ENCODE measurements around the gene TBXA2R.

Gene TBXA2R

DNA sequence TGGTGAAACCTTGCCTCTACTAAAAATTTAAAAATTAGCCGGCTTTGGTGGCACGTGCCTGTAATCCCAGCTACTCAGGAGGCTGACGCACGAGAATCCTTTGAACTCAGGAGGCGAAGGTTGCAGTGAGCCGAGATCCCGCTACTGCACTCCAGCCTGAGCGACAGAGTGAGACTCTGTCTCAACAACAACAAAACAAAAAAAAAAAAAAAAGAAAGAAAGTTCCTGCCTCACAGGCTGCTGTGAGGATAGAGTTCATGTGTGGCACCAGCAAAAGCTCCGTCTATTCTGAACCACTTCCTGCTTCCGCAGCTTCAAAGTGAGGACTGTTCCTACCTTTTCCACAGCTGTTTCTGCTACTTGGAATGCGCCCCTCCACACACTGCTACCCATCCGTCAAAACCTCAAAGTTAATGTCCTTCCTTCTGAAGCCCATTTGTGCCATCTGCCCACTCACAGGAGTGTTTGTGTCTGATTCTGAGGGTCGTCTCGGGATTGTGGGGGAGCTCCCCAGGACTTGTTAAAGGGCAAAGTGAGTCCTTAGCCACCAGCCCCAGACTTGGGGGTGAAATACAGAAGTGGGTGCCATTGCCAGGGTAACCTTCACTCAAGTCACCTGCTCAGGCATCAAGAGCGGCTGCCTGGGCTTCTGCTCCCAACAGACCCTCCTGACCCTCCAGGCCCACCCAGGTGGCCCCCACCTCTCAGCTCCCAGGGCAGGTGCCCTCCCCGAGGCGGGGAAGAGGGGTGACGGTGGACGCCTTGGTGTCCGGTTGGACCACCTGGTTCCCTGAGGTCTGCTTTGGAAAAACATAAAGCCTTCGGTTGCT lies 52.2 kb downstream of the TBXA2R start:
- H3K4me1 Mint-ChIP-seq (ENCODE audit: low read depth): peaks cover 34% of the 10 kb centered on the region
- H3K27me3 Mint-ChIP-seq (ENCODE audit: low read depth): no peaks in the 10 kb centered on the region
- peak overlapping the region; percentile 89 for H3K27ac Mint-ChIP-seq
- peak overlapping the region; percentile 75 for H3K4me3 Mint-ChIP-seq
- H3K9me3 Mint-ChIP-seq: no peaks in the 10 kb centered on the region
- peaks cover 6% of the 10 kb centered on the region for H3K36me3 Mint-ChIP-seq (ENCODE audit: low read depth)

DNA sequence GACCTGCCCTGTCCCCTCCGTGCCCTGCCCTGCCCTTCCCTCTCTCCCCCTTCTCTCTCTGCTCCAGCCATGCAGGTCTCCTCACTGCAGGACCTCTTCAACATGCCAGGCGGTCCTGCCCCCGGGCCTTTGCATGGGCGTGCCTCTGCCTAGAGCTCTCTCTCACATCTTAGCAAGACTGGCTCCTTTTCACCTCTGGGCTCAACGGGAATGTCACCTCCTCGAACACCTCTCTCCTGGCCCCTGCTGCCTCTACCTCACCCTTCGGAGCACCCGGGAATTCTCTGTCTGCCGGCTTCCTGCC lies 54.9 kb downstream of the TBXA2R start:
- Mint-ChIP-seq H3K27ac (peak overlapping the region; percentile 8), H3K4me3 (no peak overlapping the region), H3K4me1 (ENCODE audit: low read depth) (peaks cover 29% of the 10 kb centered on the region), H3K27me3 (ENCODE audit: low read depth) (no peaks in the 10 kb centered on the region), H3K9me3 (no peaks in the 10 kb centered on the region), H3K36me3 (ENCODE audit: low read depth) (peaks cover 5% of the 10 kb centered on the region)

DNA sequence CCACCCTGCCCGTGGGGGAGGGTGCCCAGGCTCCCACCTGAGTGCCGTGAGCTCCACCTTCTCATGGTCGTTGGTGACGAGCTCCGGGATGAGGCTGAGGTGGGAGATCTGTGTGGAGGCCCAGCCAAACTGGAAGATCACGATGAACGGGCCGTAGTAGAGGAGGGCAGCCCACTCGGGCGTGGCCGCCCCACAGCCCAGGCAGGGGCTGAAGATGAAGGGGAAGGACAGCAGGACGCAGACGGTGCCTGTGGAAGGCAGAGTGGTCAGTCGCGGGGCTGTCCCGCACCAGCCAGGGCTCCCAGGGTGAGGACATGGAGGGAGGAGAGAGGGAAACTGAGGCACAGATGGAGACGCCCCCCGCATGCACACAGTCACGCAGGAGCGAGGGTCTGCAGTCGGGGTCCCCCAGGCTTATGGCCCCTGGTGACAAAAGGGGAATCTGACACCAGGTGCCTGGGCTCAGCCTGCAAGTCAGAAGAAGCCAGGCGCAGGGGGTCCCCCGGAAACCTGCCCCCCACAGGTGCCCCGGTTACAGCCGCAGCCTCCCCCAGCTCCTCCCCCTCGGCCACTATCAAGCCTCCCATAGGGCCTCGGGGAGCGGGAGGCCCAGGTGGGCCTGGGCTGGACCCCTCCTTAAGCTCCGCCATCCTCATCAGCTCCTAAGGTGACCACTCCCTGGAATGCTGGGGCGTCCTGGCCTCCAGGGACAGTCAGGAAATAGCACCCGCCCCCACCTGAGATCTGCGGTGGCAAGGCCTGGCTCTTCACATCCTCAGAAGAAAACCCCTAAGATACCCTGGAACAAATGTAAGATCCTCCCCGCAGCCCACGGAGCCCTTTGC lies 55.5 kb downstream of the TBXA2R start:
- Mint-ChIP-seq H3K36me3 (ENCODE audit: low read depth) (peaks cover 4% of the 10 kb centered on the region), H3K4me1 (ENCODE audit: low read depth) (peaks cover 23% of the 10 kb centered on the region), H3K4me3 (no peak overlapping the region), H3K9me3 (no peaks in the 10 kb centered on the region), H3K27me3 (ENCODE audit: low read depth) (no peaks in the 10 kb centered on the region), H3K27ac (peak overlapping the region; percentile 8)

DNA sequence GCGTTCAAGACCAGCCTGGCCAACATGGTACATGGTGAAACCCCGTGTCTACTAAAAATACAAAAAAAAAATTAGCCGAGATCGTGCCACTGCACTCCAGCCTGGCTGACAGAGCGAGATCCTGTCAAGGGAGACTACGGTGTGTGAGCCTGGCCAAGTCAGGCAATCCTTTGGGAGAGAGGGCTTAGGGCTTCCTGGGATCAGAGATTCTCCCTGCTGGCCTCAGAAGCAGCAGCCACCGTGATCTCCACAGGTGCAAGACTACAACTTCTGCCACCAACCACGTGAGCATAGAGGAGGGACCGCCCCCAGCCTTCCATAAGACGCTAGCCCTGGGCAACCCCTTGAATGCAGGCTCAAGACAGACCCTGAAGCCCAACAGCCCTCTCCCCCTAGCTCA lies 56.9 kb downstream of the TBXA2R start:
- peaks cover 18% of the 10 kb centered on the region for H3K4me1 Mint-ChIP-seq (ENCODE audit: low read depth)
- no peak overlapping the region for H3K4me3 Mint-ChIP-seq
- H3K36me3 Mint-ChIP-seq (ENCODE audit: low read depth): peaks cover 13% of the 10 kb centered on the region
- H3K9me3 Mint-ChIP-seq: no peaks in the 10 kb centered on the region
- H3K27me3 Mint-ChIP-seq (ENCODE audit: low read depth): no peaks in the 10 kb centered on the region
- H3K27ac Mint-ChIP-seq: no peak overlapping the region

DNA sequence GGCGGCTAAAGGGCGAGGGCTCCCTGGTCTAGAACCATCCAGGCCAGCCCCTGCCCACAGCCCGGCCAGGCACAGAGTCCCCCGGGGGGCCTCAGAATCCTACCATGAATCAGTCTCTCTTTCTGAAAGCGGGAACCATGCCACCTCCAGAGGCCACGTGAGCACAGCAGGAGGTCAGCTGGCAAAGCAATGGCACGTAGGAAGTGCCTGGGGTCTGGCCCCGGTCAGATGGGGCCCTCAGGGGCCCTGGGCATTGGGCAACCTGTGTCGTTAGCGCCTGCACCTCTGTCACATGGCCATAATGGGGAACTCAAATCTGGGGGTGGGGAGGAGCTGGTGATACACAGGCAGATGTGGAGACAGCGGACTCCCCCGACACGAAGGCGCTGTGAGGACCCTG lies 58.1 kb downstream of the TBXA2R start:
- H3K9me3 Mint-ChIP-seq: no peaks in the 10 kb centered on the region
- no peak overlapping the region for H3K27ac Mint-ChIP-seq
- H3K36me3 Mint-ChIP-seq (ENCODE audit: low read depth): peaks cover 9% of the 10 kb centered on the region
- H3K4me1 Mint-ChIP-seq (ENCODE audit: low read depth): peaks cover 11% of the 10 kb centered on the region
- H3K27me3 Mint-ChIP-seq (ENCODE audit: low read depth): no peaks in the 10 kb centered on the region
- no peak overlapping the region for H3K4me3 Mint-ChIP-seq

DNA sequence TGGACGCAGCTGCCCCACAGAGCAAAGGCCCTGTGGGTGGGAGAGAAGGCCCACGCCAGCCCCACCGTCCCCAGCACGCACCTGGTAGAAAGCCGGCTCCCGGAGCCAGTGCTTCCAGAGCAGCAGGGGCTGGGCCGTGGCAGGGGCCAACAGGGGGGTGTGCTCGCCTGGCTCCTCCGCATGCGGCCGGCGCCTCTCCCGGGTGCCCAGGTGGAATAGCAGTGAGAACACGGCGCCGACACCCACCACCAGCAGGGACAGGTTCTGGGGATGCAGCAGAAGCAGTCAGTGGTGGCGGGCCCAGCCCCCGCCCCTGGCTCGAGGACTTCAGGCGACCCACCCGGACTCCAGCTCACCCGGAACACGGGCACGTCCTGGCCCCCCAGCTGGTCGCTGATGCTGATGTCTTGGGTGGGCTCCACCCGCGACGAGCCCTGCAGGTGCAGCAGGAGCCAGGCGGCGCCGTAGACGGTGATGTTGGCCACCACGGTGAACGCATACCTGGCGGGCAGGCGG lies 58.9 kb downstream of the TBXA2R start:
- Mint-ChIP-seq H3K4me1 (ENCODE audit: low read depth) (peaks cover 7% of the 10 kb centered on the region), H3K27ac (no peak overlapping the region), H3K9me3 (no peaks in the 10 kb centered on the region), H3K27me3 (ENCODE audit: low read depth) (no peaks in the 10 kb centered on the region), H3K4me3 (no peak overlapping the region), H3K36me3 (ENCODE audit: low read depth) (peaks cover 9% of the 10 kb centered on the region)

DNA sequence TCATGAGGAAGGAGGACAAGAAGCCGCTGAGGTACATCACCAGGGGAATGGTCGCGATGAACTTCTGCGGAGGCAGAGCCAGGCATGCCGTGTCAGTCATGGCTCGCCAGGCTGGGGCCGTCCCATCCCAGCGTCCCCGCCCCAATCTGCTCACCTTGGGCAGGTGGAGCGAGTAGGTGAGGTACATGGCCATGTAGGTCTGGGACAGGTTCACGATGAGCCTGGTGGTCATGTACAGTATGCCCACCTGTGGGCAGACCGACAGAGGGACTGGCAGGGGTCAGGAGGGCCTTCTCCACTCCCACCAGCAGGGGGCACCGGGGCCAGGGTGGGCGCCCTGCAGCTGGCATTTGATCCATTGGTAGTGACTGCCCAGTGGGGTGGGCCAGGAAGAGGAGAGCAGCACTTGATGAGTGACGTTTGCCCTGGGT lies 59.4 kb downstream of the TBXA2R start:
- H3K27ac Mint-ChIP-seq: no peak overlapping the region
- H3K36me3 Mint-ChIP-seq (ENCODE audit: low read depth): peaks cover 9% of the 10 kb centered on the region
- H3K4me3 Mint-ChIP-seq: no peak overlapping the region
- H3K4me1 Mint-ChIP-seq (ENCODE audit: low read depth): peaks cover 6% of the 10 kb centered on the region
- no peaks in the 10 kb centered on the region for H3K9me3 Mint-ChIP-seq
- no peaks in the 10 kb centered on the region for H3K27me3 Mint-ChIP-seq (ENCODE audit: low read depth)

DNA sequence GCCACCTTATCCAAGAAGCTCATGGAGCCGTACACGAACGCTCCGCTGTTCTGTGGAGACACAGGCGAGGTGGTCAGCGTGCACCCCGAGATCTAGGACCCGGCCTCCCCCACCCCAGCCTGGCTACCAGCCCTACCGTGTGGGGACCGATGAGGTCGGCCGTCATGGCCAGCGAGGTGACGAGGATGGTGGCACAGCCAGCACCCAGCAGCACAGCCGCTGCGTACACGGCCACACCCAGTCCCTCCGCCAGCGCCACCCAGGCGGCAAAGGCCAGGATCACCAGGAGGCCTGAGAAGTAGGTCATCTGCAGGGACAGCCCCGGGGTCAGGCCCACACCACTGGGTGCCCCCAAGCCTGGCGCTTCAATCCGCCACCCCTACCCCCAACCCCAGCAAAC lies 60.6 kb downstream of the TBXA2R start:
- peaks cover 6% of the 10 kb centered on the region for H3K4me1 Mint-ChIP-seq (ENCODE audit: low read depth)
- H3K36me3 Mint-ChIP-seq (ENCODE audit: low read depth): peaks cover 9% of the 10 kb centered on the region
- no peak overlapping the region for H3K4me3 Mint-ChIP-seq
- H3K27me3 Mint-ChIP-seq (ENCODE audit: low read depth): no peaks in the 10 kb centered on the region
- H3K27ac Mint-ChIP-seq: no peak overlapping the region
- no peaks in the 10 kb centered on the region for H3K9me3 Mint-ChIP-seq

DNA sequence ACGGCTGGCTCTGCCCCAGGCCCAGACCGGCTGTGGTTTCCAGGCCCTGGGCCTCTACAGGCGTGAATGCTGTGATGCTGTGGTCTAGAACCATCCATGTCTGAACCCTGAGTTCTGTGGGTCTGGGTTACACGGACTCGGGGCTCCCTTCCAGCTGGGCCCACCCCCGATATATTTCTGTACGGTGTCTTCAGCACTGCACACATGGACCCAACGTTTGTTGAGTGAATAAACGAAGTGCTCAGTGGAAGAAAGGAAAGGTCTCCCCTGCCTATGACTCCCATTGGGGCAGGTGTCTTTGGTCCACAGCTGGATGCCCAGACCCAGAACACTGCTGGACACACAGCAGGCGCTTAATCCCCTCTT lies 61.0 kb downstream of the TBXA2R start:
- Mint-ChIP-seq H3K27me3 (ENCODE audit: low read depth) (no peaks in the 10 kb centered on the region), H3K4me1 (ENCODE audit: low read depth) (peaks cover 6% of the 10 kb centered on the region), H3K36me3 (ENCODE audit: low read depth) (peaks cover 9% of the 10 kb centered on the region), H3K4me3 (no peak overlapping the region), H3K27ac (peak overlapping the region; percentile 52), H3K9me3 (no peaks in the 10 kb centered on the region)

DNA sequence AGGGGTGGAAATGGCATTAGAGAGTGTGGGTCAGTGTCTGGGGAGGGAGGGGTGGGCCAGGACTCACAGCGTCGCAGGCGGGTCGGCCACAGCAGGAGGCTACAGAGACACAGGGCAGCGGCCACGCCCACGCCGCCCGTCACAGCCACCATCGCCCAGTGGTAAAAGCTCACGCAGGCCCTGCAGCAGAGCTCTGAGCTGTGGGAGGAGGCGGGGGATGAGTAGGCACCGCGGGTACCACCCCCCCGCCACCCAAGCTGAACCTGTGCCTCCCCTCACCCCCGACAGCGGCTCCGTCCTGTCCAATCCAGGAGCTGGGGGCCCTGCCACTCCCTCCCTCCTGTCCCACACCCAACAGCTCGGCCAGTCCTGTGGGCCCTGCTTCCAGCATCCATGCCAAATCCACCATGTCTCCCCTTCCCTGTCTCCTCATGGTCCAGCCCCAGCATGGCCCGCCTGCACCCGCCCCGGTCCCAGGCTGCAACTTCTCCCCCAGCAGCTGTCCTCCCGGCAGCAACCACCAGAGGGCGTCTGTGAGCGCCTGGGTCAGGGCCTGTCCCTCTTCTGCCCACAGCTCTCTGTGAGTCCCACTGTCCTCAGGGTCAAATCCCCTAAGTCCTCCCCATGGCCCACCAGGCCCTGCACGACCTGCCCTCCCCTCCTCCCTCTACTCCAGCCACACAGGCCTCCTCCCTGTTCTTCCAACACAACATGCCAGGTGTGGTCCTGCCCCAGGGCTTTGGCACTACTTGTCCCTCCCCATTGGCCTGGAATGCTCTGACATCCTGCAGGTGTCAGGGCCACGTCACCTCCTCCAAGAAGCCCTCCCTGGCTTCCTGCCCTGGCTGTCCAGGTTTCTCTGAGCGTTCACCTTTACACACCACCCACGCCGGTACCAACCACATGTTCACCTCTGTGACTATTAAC lies 61.7 kb downstream of the TBXA2R start:
- Mint-ChIP-seq H3K36me3 (ENCODE audit: low read depth) (peaks cover 10% of the 10 kb centered on the region), H3K9me3 (no peaks in the 10 kb centered on the region), H3K4me3 (no peak overlapping the region), H3K27ac (peak overlapping the region; percentile 52), H3K27me3 (ENCODE audit: low read depth) (no peaks in the 10 kb centered on the region), H3K4me1 (ENCODE audit: low read depth) (peaks cover 6% of the 10 kb centered on the region)

All from T-helper 1 cell treated with Interleukin-12 subunit alpha and Interleukin-12 subunit beta and Interleukin-4 antibody, amounts not matched to agents 30 μg/mL and 1 μg/mL, for 36 hours (primary cell).